ENCODE results near the gene ALDH2.
A peak's percentile ranks its signal among the peaks of the same experiment; 100 is the strongest.

ALDH2 gene

DNA sequence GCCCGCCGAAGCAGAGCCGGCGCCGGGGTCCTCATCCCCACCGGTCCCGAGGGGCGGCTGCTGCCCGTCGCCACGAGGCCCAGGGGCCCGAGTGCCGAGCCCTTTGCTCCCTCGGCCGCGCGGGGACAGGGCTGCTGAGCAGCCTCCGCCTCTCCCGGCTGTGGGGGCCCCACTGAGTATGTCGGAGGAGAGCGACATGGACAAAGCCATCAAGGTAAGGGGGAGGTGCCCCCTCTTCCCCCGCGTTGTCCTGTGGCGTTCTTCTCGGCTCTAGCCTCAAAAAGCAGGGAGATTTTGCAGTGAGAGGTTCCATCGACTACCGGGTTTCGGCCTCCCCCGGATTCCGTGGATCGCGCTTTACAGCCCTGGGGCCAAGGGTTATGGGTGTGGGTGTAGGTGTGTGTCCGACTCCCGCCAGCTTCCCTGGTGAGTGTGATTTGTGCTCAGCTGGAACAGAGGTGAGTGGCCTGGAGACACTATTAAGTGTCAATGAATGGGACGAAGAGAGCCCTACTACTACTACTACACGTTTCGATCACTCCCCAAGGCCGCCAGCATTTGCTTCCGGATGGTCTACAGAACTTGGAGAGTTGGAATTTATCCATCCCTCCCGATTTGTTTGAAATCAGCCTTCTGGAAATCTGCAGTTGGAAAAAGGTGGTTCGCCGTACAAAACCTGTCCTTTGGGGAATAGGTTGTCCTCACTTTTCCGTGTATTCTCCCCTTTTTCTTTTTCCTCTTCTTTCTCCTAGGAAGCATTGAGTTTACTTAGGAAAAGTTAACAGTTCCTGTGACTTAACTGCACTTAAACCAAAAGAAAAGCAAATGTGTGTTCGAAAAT, 76.0 kb downstream of the ALDH2 start:
- DNase-seq (ENCODE audit: low read depth) = peak; percentile 5
- TF ChIP-seq, protein P1, sequence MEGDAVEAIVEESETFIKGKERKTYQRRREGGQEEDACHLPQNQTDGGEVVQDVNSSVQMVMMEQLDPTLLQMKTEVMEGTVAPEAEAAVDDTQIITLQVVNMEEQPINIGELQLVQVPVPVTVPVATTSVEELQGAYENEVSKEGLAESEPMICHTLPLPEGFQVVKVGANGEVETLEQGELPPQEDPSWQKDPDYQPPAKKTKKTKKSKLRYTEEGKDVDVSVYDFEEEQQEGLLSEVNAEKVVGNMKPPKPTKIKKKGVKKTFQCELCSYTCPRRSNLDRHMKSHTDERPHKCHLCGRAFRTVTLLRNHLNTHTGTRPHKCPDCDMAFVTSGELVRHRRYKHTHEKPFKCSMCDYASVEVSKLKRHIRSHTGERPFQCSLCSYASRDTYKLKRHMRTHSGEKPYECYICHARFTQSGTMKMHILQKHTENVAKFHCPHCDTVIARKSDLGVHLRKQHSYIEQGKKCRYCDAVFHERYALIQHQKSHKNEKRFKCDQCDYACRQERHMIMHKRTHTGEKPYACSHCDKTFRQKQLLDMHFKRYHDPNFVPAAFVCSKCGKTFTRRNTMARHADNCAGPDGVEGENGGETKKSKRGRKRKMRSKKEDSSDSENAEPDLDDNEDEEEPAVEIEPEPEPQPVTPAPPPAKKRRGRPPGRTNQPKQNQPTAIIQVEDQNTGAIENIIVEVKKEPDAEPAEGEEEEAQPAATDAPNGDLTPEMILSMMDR (conservative IDR thresholded peaks at IDR 0.05; ENCODE audit: low read length) = no peak
- H3K4me3 ChIP-seq (ENCODE audit: low read length) = peak overlapping the region; percentile 72

DNA sequence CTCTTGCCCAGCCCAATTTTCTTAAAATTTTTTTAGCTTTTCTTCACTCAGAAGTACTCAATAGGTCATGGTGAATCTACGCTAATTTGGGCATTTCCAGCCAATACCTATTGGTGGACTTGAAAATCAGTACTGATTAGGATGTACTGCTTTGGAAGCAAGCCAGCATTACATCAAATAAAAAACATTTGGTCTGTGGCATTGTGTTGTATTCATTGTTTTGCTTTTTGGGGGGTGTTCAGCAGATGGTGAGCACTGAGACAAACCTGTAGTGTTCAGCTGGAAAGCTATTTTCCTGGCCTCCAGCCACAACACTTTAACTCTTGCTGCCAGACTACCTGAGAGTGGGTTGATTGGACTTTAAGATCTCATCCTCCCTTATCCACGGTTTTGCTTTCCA, 79.3 kb downstream of the ALDH2 start:
- H3K4me3 ChIP-seq (ENCODE audit: low read length) = no peak overlapping the region
- TF ChIP-seq, protein P1 (conservative IDR thresholded peaks at IDR 0.05; ENCODE audit: low read length) = no peak
- DNase-seq (ENCODE audit: low read depth) = peak; percentile 15

- TF ChIP-seq, protein P1 (conservative IDR thresholded peaks at IDR 0.05; ENCODE audit: low read length) = no peak
- no peak overlapping the region for H3K4me3 ChIP-seq (ENCODE audit: low read length)
- no peak for DNase-seq (ENCODE audit: low read depth)
Observed at GRCh38 chr12:111850526-111850925, 83.8 kb downstream of the ALDH2 start.

- DNase-seq (ENCODE audit: low read depth) = no peak
- TF ChIP-seq, protein P1 (conservative IDR thresholded peaks at IDR 0.05; ENCODE audit: low read length) = no peak
- no peak overlapping the region for H3K4me3 ChIP-seq (ENCODE audit: low read length)
Observed at GRCh38 chr12:111858186-111858585, 91.5 kb downstream of the ALDH2 start.

- DNase-seq (ENCODE audit: low read depth) = no peak
- TF ChIP-seq, protein P1 (conservative IDR thresholded peaks at IDR 0.05; ENCODE audit: low read length) = no peak
- H3K4me3 ChIP-seq (ENCODE audit: low read length) = no peak overlapping the region
Observed at GRCh38 chr12:111858778-111859177, 92.0 kb downstream of the ALDH2 start.

DNA sequence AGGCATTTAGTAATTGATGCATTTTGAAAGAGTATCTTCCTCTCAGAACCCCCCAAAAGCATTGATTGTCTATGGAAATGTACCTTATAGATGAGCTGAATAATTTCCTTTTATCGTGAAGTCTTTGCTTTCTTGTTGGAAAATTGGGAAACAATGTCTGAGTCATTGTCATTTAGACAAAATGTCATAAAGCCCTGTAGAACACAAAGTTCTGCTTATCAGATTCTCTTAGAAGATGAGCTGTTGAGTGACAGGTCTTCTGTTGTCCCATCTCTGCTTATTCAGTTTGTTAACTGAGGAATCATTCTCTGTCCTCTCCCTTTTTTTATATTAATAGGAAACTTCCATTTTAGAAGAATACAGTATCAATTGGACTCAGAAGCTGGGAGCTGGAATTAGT, 98.2 kb downstream of the ALDH2 start:
- no peak overlapping the region for H3K4me3 ChIP-seq (ENCODE audit: low read length)
- TF ChIP-seq, protein P1 (conservative IDR thresholded peaks at IDR 0.05; ENCODE audit: low read length) = no peak
- no peak for DNase-seq (ENCODE audit: low read depth)
